Mucosa of descending colon (tissue), 3 donors: ENCODE data around the gene SPATA17. TPM values are rescaled to one million over a fixed set of nuclear protein-coding genes. Genes with fewer than 3 reads are reported as not detected.

Source experiments
- ATAC-seq: fragments of 200-7000 bp; cut with Tn5 transposase; one replicate; pipeline ENCODE4 v1.9.1; 2020; ENCODE audit warnings: mild to moderate bottlenecking, moderate library complexity
- DNase-seq, 3 donors: peaks; one replicate each; pipeline ENCODE4 v3.0.0-alpha.2; 2020
- H3K36me3 ChIP-seq: fragments of 200-600 bp; one replicate; pipeline ENCODE4 v1.8.0; 2021; ENCODE audit warnings: low read depth, mild to moderate bottlenecking
- H3K4me1 ChIP-seq: fragments of 200-600 bp; one replicate; pipeline ENCODE4 v1.8.0; 2021; ENCODE audit warnings: low read depth, mild to moderate bottlenecking
- H3K4me3 ChIP-seq: fragments of 200-600 bp; one replicate; pipeline ENCODE4 v1.8.0; 2021; ENCODE audit warnings: mild to moderate bottlenecking
- H3K9me3 ChIP-seq: fragments of 200-600 bp; one replicate; pipeline ENCODE4 v1.8.0; 2021; ENCODE audit warnings: mild to moderate bottlenecking
- CTCF ChIP-seq: fragments of 200-600 bp; IDR thresholded peaks from one replicate; pipeline ENCODE4 v1.8.0; 2022; ENCODE audit warnings: antibody characterized with exemption, mild to moderate bottlenecking
- intact Hi-C, 2 donors: fragments of 100-400 bp; cut with DNase I in 1 of 2; cut with micrococcal nuclease in 1 of 2; formaldehyde crosslinking; loops; one replicate each; pipeline versions ENCODE4 v1.11.0 to v1.11.1; 2022; cut with DNase I, micrococcal nuclease
- total RNA-seq, 3 donors: library from RNA; stranded (reverse); fragmentation: NEBNext Ultra II Directional in 2 of 3; extraction: Animal tissue kit (Norgen Biotek cat#: 25700) in 2 of 3; gene quantifications; one replicate each; pipeline versions ENCODE4 v1.2.1 to v1.2.4, GENCODE V29; 2021 to 2023
- donor health status: DM: no; HTN: no; CAD: no; lungs with moderate emphysema.
- donor health status: DM: no; HTN: no; CAD: no.
- donor health status: DM: no; HTN: yes; CAD: no.

The SPATA17 gene
- total RNA-seq, 3 donors from 2014 or later: 0.28 to 0.90 (median 0.36) TPM

GRCh38 chr1:217896490-217896889, 265.3 kb downstream of the SPATA17 start:
- H3K36me3 ChIP-seq: no peaks in the 10 kb centered on the region
- TF ChIP-seq CTCF: no peak
- intact Hi-C loops: no loop called here
- DNase-seq (no peak), ATAC-seq (no peak)
- H3K4me3 ChIP-seq: no peak overlapping the region
- no peaks in the 10 kb centered on the region for H3K9me3 ChIP-seq
- H3K4me1 ChIP-seq: no peaks in the 10 kb centered on the region

GRCh38 chr1:217897100-217897499, 266.0 kb downstream of the SPATA17 start:
- Histone ChIP-seq H3K4me3 (no peak overlapping the region), H3K36me3 (no peaks in the 10 kb centered on the region), H3K9me3 (no peaks in the 10 kb centered on the region), H3K4me1 (no peaks in the 10 kb centered on the region)
- ATAC-seq (no peak), DNase-seq (no peak)
- intact Hi-C loops: no loop called here
- no peak for TF ChIP-seq CTCF

- no peak for ATAC-seq
- H3K4me3 ChIP-seq: no peak overlapping the region
- no peaks in the 10 kb centered on the region for H3K36me3 ChIP-seq
- H3K4me1 ChIP-seq: no peaks in the 10 kb centered on the region
- intact Hi-C loops: no loop called here
- DNase-seq: no peak
- no peaks in the 10 kb centered on the region for H3K9me3 ChIP-seq
- no peak for TF ChIP-seq CTCF
Observed at GRCh38 chr1:217899614-217900013, 268.5 kb downstream of the SPATA17 start.

- TF ChIP-seq CTCF: no peak
- Histone ChIP-seq H3K36me3 (no peaks in the 10 kb centered on the region), H3K4me3 (no peak overlapping the region), H3K4me1 (no peaks in the 10 kb centered on the region), H3K9me3 (no peaks in the 10 kb centered on the region)
- DNase-seq (no peak), ATAC-seq (no peak)
- intact Hi-C loops: no loop called here
Observed at GRCh38 chr1:217907504-217907903, 276.4 kb downstream of the SPATA17 start.

- Histone ChIP-seq H3K36me3 (no peaks in the 10 kb centered on the region), H3K4me1 (no peaks in the 10 kb centered on the region), H3K9me3 (no peaks in the 10 kb centered on the region), H3K4me3 (no peak overlapping the region)
- no peak for TF ChIP-seq CTCF
- ATAC-seq: no peak
- intact Hi-C loops: no loop called here
- DNase-seq: no peak
Observed at GRCh38 chr1:217910203-217910602, 279.1 kb downstream of the SPATA17 start.

GRCh38 chr1:217910791-217911320, 279.7 kb downstream of the SPATA17 start:
- ATAC-seq (no peak), DNase-seq (no peak)
- Histone ChIP-seq H3K36me3 (no peaks in the 10 kb centered on the region), H3K4me3 (no peak overlapping the region), H3K4me1 (no peaks in the 10 kb centered on the region), H3K9me3 (no peaks in the 10 kb centered on the region)
- intact Hi-C loops: no loop called here
- no peak for TF ChIP-seq CTCF
